ENCODE data around the gene VPS39. TPM values are rescaled to one million over a fixed set of nuclear protein-coding genes. Genes with fewer than 3 reads are reported as not detected.

Gene VPS39
- total RNA-seq, 1 donor from 2014 or later = 44.2 TPM

- DNase-seq = no peak
Measured at GRCh38 chr15:42130246-42130986, 77.7 kb downstream of the VPS39 start.

- no peak for DNase-seq
Measured at GRCh38 chr15:42129364-42129763, 78.7 kb downstream of the VPS39 start.

DNA sequence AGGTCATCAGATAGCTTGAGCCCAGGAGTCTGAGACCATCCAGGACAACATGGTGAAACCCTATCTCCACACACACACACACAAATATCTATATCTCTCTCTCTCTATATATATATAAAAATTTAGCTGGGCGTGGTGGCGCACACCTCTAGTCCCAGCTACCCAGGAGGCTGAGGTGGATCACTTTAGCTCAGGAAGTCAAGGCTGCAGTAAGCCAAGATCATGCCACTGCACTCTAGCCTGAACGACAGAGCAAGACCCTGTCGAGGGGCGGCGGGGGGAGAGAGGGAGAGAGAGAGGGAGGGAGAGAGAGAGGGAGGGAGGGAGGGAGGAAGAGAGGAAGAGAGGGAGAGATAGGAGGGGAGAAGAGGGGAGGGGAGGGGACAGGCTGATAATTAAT, 79.6 kb downstream of the VPS39 start:
- no peak for DNase-seq

DNA sequence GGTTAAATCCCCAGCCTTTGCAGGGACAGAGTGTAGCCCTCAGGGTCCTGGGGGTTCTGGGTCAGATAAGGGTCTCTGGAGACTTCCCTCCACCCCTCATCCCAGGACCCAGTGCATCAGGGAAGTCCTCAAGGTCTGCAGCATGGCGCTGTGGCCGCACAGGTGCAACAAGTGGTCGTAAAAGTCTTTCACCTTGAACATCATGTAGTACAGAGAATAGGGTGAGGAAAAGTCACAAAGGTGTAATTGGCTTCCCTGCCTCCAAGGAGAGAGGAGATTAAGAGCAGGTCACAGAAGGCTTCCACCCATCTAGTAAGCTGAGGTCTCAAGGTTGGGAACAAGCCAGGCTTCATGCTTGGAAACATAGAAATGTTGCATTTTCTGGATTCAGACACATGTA, 84.6 kb downstream of the VPS39 start:
- no peak for DNase-seq

- DNase-seq = no peak
Measured at GRCh38 chr15:42121682-42122081, 86.4 kb downstream of the VPS39 start.

DNA sequence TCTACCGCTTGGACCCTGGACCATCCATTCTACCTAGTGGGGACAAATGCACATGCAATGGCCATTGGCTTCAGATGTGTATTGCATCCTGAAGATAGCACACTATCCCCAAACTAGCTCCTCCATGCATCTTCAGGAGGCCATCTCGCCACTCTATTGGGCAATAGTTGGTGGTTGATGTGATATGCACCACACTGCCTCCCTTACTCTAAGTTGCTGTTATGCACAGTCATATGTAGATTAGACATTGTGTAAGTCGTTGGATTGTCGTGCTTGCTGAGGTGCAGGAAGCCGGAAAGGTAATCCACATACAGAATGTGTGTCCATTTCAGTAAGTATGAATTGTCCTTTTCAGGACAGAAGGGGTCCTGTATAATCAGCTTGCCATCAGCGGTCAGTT, 87.1 kb downstream of the VPS39 start:
- no peak for DNase-seq

DNA sequence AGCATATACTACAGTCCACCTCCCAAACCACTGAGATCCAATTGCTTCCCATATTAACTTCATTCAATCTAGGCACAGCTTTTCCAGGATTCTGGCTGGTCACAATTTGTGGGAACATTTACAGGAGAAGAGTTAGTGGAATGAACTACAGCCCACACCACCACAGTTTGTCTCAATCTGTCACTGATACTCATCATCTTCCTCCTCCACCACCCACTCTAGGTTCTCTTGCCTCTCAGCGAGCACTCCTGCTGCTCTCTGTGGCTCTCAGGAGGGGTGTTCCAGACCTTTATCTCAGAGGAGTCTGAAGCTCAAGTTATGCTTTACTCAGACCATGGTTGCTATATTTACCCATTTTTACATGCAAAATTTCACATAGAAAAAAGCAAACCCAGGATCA, 87.8 kb downstream of the VPS39 start:
- DNase-seq = no peak

GRCh38 chr15:42119446-42119760, 88.7 kb downstream of the VPS39 start:
- DNase-seq = no peak

- DNase-seq = peak; percentile 25
Measured at GRCh38 chr15:42118650-42119445, 89.3 kb downstream of the VPS39 start.

DNA sequence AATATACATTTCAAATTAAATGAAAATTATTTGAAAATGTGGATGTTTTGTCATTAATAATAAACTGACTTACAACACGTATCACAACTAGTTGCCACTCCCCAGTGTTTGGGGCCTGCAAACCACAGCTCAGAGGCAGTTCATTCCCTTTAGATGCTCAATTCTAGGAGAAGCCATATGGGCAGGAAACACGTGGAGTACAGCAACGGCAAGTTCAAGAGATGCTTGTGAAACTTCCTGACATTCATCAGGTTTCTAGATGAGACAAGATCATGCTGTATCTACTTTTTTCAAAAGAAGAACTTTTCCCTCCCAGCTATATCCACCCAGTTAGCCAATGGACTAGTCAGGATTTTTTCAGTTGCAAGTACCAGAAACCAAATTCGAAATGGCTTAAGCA, 96.2 kb downstream of the VPS39 start:
- DNase-seq = no peak

GRCh38 chr15:42110367-42110766, 97.7 kb downstream of the VPS39 start:
- DNase-seq = no peak

- no peak for DNase-seq
Measured at GRCh38 chr15:42108806-42109205, 99.3 kb downstream of the VPS39 start.

Small RNAs within 50 kb of the gene (small RNA-seq; reads per million reads assigned to genes)
- 0.73 reads per million, percentile 73 among the genes with 10 or more reads in this experiment for gene MIR627 (ENCODE audit: low replicate concordance)

Other genes starting within 250 kb of the VPS39 start
- 19.8 TPM for gene EHD4, start 235.7 kb downstream of the VPS39 start, total RNA-seq
- 33.8 TPM for gene PLA2G4E, start 187.3 kb downstream of the VPS39 start, total RNA-seq
- gene PLA2G4D, start 113.7 kb downstream of the VPS39 start, total RNA-seq = 4.8 TPM
- 6.8 TPM for gene PLA2G4F, start 51.7 kb downstream of the VPS39 start, total RNA-seq
- 20.7 TPM for gene GANC, start 64.9 kb upstream of the VPS39 start, total RNA-seq
- gene TMEM87A, start 65.1 kb upstream of the VPS39 start, total RNA-seq = 85.9 TPM
- 66.0 TPM for gene CAPN3, start 151.2 kb upstream of the VPS39 start, total RNA-seq

All from skin of body (tissue), 3 donors.